Astrocyte (in vitro differentiated cells and primary cell): ENCODE measurements around the gene LRRC4. TPM values are rescaled to one million over a fixed set of nuclear protein-coding genes. Genes with fewer than 3 reads are reported as not detected.
A peak's percentile ranks its signal among the peaks of the same experiment; 100 is the strongest.

ENCODE experiments used
- DNase-seq: peaks from one replicate; pipeline ENCODE4 v3.0.0-alpha.2; 2010; ENCODE audit warnings: low read depth
- FAIRE-seq: peaks from 2 replicates; lab custom pipeline; 2011; peaks lifted over from hg19 to GRCh38; lab: Jason Lieb, UNC
- H2AFZ ChIP-seq: 2 replicates; pipeline ENCODE4 v1.6.0; 2012; ENCODE audit warnings: low read depth, low read length, inconsistent platforms
- H3K27ac ChIP-seq: 2 replicates; pipeline ENCODE4 v1.5.1; 2011; ENCODE audit warnings: low read depth, low read length, inconsistent platforms
- H3K27me3 ChIP-seq: 2 replicates; pipeline ENCODE4 v1.6.0; 2011; ENCODE audit warnings: low read length, inconsistent platforms; ENCODE audit not compliant: insufficient read depth
- H3K36me3 ChIP-seq: 2 replicates; pipeline ENCODE4 v1.5.1; 2011; ENCODE audit warnings: low read length, inconsistent platforms; ENCODE audit not compliant: insufficient read depth
- H3K4me1 ChIP-seq: 2 replicates; pipeline ENCODE4 v1.5.1; 2011; ENCODE audit warnings: low read length, inconsistent platforms; ENCODE audit not compliant: insufficient read depth
- H3K4me2 ChIP-seq: 2 replicates; pipeline ENCODE4 v1.6.0; 2012; ENCODE audit warnings: low read length, inconsistent platforms
- H3K4me3 ChIP-seq: 2 replicates; pipeline ENCODE4 v1.5.1; 2011; ENCODE audit warnings: low read depth, mild to moderate bottlenecking, low read length, inconsistent platforms; ENCODE audit not compliant: insufficient read depth
- H3K79me2 ChIP-seq: 2 replicates; pipeline ENCODE4 v1.6.0; 2012; ENCODE audit warnings: mild to moderate bottlenecking, low read length, inconsistent platforms; ENCODE audit not compliant: insufficient read depth
- H3K9ac ChIP-seq: 2 replicates; pipeline ENCODE4 v1.6.0; 2012; ENCODE audit warnings: mild to moderate bottlenecking, low read length, inconsistent platforms
- H3K9me3 ChIP-seq: 2 replicates; pipeline ENCODE4 v1.5.1; 2012; ENCODE audit warnings: low read depth, mild to moderate bottlenecking, low read length, inconsistent platforms; ENCODE audit not compliant: insufficient read depth
- H4K20me1 ChIP-seq: 2 replicates; pipeline ENCODE4 v1.6.0; 2012; ENCODE audit warnings: low read length, inconsistent platforms; ENCODE audit not compliant: insufficient read depth
- H3K27ac Mint-ChIP-seq: one replicate; pipeline ENCODE4 v1.8.0; 2021; ENCODE audit warnings: mild to moderate bottlenecking, mixed read lengths; ENCODE audit not compliant: unreplicated experiment
- H3K27me3 Mint-ChIP-seq: one replicate; pipeline ENCODE4 v1.8.0; 2021; ENCODE audit warnings: low read depth, mixed read lengths; ENCODE audit not compliant: unreplicated experiment
- H3K36me3 Mint-ChIP-seq: one replicate; pipeline ENCODE4 v1.8.0; 2021; ENCODE audit warnings: low read depth, mixed read lengths; ENCODE audit not compliant: unreplicated experiment
- H3K4me1 Mint-ChIP-seq: one replicate; pipeline ENCODE4 v1.8.0; 2021; ENCODE audit warnings: low read depth, mixed read lengths; ENCODE audit not compliant: unreplicated experiment
- H3K4me3 Mint-ChIP-seq: one replicate; pipeline ENCODE4 v1.8.0; 2021; ENCODE audit warnings: mild to moderate bottlenecking, moderate library complexity, mixed read lengths; ENCODE audit not compliant: unreplicated experiment
- H3K9me3 Mint-ChIP-seq: one replicate; pipeline ENCODE4 v1.8.0; 2021; ENCODE audit warnings: mild to moderate bottlenecking, mixed read lengths; ENCODE audit not compliant: unreplicated experiment
- EZH2 ChIP-seq: IDR thresholded peaks from 2 replicates; pipeline ENCODE4 v1.6.1; 2012; ENCODE audit warnings: mild to moderate bottlenecking, low read length, inconsistent platforms; ENCODE audit not compliant: insufficient read depth
- total RNA-seq: library from RNA; stranded (reverse); gene quantifications from 2 replicates; pipeline ENCODE4 v1.2.1, GENCODE V29; 2021
- TF ChIP-seq, protein P1 (sequence below): IDR thresholded peaks from 2 replicates; pipeline ENCODE4 v1.5.1; 2011; ENCODE audit warnings: low read depth, mild to moderate bottlenecking, inconsistent platforms, low read length, moderate library complexity; ENCODE audit not compliant: insufficient read depth

LRRC4 gene
- total RNA-seq, 1 donor from 2014 or later, result 4.4 TPM

GRCh38 chr7:128055637-128056036 is 24.4 kb upstream of the LRRC4 start:
- Histone ChIP-seq H3K27me3 (no peaks in the 10 kb centered on the region), H3K27ac (no peak overlapping the region), H2AFZ (no peak overlapping the region), H4K20me1 (peaks cover 93% of the 10 kb centered on the region), H3K4me2 (peak overlapping the region; percentile 70), H3K36me3 (peaks cover 5% of the 10 kb centered on the region), H3K9ac (no peak overlapping the region), H3K4me3 (no peak overlapping the region), H3K79me2 (no peaks in the 10 kb centered on the region), H3K4me1 (peaks cover 36% of the 10 kb centered on the region), H3K9me3 (no peaks in the 10 kb centered on the region)
- peak overlapping the region; percentile 79 for H3K27ac Mint-ChIP-seq
- DNase-seq, result no peak
- TF ChIP-seq, protein P1, sequence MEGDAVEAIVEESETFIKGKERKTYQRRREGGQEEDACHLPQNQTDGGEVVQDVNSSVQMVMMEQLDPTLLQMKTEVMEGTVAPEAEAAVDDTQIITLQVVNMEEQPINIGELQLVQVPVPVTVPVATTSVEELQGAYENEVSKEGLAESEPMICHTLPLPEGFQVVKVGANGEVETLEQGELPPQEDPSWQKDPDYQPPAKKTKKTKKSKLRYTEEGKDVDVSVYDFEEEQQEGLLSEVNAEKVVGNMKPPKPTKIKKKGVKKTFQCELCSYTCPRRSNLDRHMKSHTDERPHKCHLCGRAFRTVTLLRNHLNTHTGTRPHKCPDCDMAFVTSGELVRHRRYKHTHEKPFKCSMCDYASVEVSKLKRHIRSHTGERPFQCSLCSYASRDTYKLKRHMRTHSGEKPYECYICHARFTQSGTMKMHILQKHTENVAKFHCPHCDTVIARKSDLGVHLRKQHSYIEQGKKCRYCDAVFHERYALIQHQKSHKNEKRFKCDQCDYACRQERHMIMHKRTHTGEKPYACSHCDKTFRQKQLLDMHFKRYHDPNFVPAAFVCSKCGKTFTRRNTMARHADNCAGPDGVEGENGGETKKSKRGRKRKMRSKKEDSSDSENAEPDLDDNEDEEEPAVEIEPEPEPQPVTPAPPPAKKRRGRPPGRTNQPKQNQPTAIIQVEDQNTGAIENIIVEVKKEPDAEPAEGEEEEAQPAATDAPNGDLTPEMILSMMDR, result no peak
- no peak for TF ChIP-seq EZH2
- H3K9me3 Mint-ChIP-seq, result no peaks in the 10 kb centered on the region
- H3K4me3 Mint-ChIP-seq, result no peak overlapping the region
- H3K4me1 Mint-ChIP-seq, result peaks cover 52% of the 10 kb centered on the region
- no peaks in the 10 kb centered on the region for H3K27me3 Mint-ChIP-seq
- no peak for FAIRE-seq
- H3K36me3 Mint-ChIP-seq, result peaks cover 14% of the 10 kb centered on the region

DNA sequence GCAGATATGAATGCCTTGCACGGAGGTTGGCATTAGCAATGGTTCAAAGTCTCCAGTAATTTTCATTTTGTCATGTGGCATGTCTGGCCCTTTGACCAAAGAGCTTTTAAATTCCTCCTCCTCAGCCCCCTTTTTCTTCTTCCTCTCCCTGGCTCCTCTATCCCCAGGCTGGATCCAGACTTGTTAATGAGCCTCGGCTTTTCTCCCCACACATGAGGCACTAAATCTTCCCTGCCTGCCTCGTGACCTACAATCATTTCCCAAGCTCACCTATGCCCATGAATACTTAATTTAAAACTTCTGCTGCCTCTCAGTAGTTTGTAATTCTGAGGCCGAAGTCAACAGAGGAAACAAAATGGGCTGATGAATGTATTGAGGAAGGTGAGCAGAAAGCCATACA is 23.3 kb upstream of the LRRC4 start:
- no peaks in the 10 kb centered on the region for H3K79me2 ChIP-seq
- no peak for FAIRE-seq
- H3K4me2 ChIP-seq, result no peak overlapping the region
- peaks cover 36% of the 10 kb centered on the region for H3K4me1 ChIP-seq
- H3K27me3 ChIP-seq, result no peaks in the 10 kb centered on the region
- no peaks in the 10 kb centered on the region for H3K9me3 Mint-ChIP-seq
- no peaks in the 10 kb centered on the region for H3K9me3 ChIP-seq
- no peak overlapping the region for H3K27ac Mint-ChIP-seq
- H4K20me1 ChIP-seq, result peaks cover 93% of the 10 kb centered on the region
- H3K27ac ChIP-seq, result no peak overlapping the region
- H3K36me3 ChIP-seq, result peaks cover 5% of the 10 kb centered on the region
- H2AFZ ChIP-seq, result no peak overlapping the region
- no peak for TF ChIP-seq EZH2
- H3K27me3 Mint-ChIP-seq, result no peaks in the 10 kb centered on the region
- H3K4me1 Mint-ChIP-seq, result peaks cover 45% of the 10 kb centered on the region
- peaks cover 11% of the 10 kb centered on the region for H3K36me3 Mint-ChIP-seq
- no peak for DNase-seq
- no peak overlapping the region for H3K9ac ChIP-seq
- H3K4me3 ChIP-seq, result no peak overlapping the region
- H3K4me3 Mint-ChIP-seq, result no peak overlapping the region

GRCh38 chr7:128053991-128054390 is 22.8 kb upstream of the LRRC4 start:
- peaks cover 2% of the 10 kb centered on the region for H3K79me2 ChIP-seq
- no peak overlapping the region for H3K4me3 ChIP-seq
- Mint-ChIP-seq H3K9me3 (no peaks in the 10 kb centered on the region), H3K4me3 (no peak overlapping the region), H3K27ac (no peak overlapping the region), H3K27me3 (no peaks in the 10 kb centered on the region), H3K36me3 (peaks cover 13% of the 10 kb centered on the region), H3K4me1 (peaks cover 40% of the 10 kb centered on the region)
- H3K4me1 ChIP-seq, result peaks cover 36% of the 10 kb centered on the region
- no peak overlapping the region for H3K9ac ChIP-seq
- peaks cover 93% of the 10 kb centered on the region for H4K20me1 ChIP-seq
- TF ChIP-seq, protein P1, result no peak
- TF ChIP-seq EZH2, result no peak
- no peak overlapping the region for H2AFZ ChIP-seq
- DNase-seq, result no peak
- no peak overlapping the region for H3K27ac ChIP-seq
- peaks cover 5% of the 10 kb centered on the region for H3K36me3 ChIP-seq
- H3K4me2 ChIP-seq, result no peak overlapping the region
- H3K27me3 ChIP-seq, result no peaks in the 10 kb centered on the region
- no peak for FAIRE-seq
- H3K9me3 ChIP-seq, result no peaks in the 10 kb centered on the region
